ENCODE results near the gene CRACR2A. TPM values are rescaled to one million over a fixed set of nuclear protein-coding genes. Genes with fewer than 3 reads are reported as not detected.

The CRACR2A gene
- total and polyA plus RNA-seq, 2 of the 13 experiments (the other 11 are each of a cell fraction or from before 2014, with no cell fraction given) = 0.09 to 0.20 TPM

DNA sequence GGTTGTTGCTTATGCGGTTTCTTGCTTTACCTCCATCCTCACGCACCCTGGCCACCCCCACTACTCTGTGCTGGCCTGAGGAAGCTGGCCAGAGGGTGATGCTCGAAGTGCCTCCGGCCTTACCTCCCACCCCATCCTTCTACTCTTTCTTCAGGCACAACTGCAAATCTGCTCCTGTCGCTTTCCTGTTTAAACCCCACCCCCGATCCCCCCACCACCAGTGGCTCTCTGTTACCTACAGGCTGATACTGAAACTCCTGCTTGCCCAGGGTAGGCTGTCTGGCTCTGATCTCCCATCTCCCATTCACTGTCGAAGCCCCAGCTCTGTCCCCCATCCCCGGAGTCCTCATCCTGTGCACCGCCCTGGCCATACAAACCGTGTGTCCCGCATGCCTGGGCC is 150.4 kb downstream of the CRACR2A start:
- ChIA-PET POLR2A (no interaction called here), CTCF (ENCODE audit: low intra/inter-chr PET ratio, low total read pairs) (no interaction called here)
- no peak overlapping the region for H3K27ac ChIP-seq (ENCODE audit: extremely low read length, insufficient read depth, low read length)
- FAIRE-seq (no peak), ATAC-seq (no peak), DNase-seq (ENCODE audit: low spot score) (no peak)
- no peak overlapping the region for H3K9ac ChIP-seq (ENCODE audit: insufficient read depth, low read depth, low read length)
- no peaks in the 10 kb centered on the region for H3K9me3 ChIP-seq (ENCODE audit: low read length)
- no peaks in the 10 kb centered on the region for H3K4me1 ChIP-seq (ENCODE audit: insufficient read depth, low read length)
- H3K4me3 ChIP-seq (replicated peaks in 1 of 3; ENCODE audit: insufficient read depth in 1 of 3, low read depth in 2 of 3, low read length in 3 of 3) = no peak overlapping the region
- H4K20me1 ChIP-seq (ENCODE audit: insufficient read depth, low read length) = no peaks in the 10 kb centered on the region
- no peaks in the 10 kb centered on the region for H3K79me2 ChIP-seq (ENCODE audit: insufficient read depth, low read length)
- no peak overlapping the region for H2AFZ ChIP-seq (ENCODE audit: low read length)
- intact Hi-C loops (cut with micrococcal nuclease; ENCODE audit: unreplicated experiment) (no loop called here), in situ Hi-C loops (cut with HindIII; ENCODE audit: extremely low pct_ligation_motif_present, low pct_unique_long_range_greater_than_20kb) (no loop called here)
- no peak overlapping the region for H3K4me2 ChIP-seq (ENCODE audit: low read depth, low read length)
- 36% methylated on average over 11 of the region's 11 CpGs for WGBS (ENCODE audit: low lambda C conversion rate)
- peaks cover 4 to 70% of the 10 kb centered on the region in 2 experiments; a peak in 4 of 5 replicates for H3K27me3 ChIP-seq (ENCODE audit: control insufficient read depth in 1 of 2, insufficient read depth in 2 of 2, low read length in 2 of 2)
- TF ChIP-seq MLLT10 (CRISPR knock-in tag; IDR thresholded peaks at IDR 0.05) = no peak
- TF ChIP-seq, protein P1, sequence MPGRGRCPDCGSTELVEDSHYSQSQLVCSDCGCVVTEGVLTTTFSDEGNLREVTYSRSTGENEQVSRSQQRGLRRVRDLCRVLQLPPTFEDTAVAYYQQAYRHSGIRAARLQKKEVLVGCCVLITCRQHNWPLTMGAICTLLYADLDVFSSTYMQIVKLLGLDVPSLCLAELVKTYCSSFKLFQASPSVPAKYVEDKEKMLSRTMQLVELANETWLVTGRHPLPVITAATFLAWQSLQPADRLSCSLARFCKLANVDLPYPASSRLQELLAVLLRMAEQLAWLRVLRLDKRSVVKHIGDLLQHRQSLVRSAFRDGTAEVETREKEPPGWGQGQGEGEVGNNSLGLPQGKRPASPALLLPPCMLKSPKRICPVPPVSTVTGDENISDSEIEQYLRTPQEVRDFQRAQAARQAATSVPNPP (CRISPR knock-in tag; IDR thresholded peaks at IDR 0.05) = no peak
- TF ChIP-seq ZNF484 (CRISPR knock-in tag; IDR thresholded peaks at IDR 0.05; ENCODE audit: borderline replicate concordance, low read depth) = no peak
- TF ChIP-seq ZNF318 (CRISPR knock-in tag; IDR thresholded peaks at IDR 0.05) = no peak
- no peak for TF ChIP-seq FLYWCH1 (CRISPR knock-in tag; IDR thresholded peaks at IDR 0.05)
- no TSS peak for BruUV-seq (replicated peaks)
- H3K36me3 ChIP-seq (replicated peaks in 1 of 2; ENCODE audit: control insufficient read depth in 1 of 2, insufficient read depth in 2 of 2, low read length in 2 of 2) = no peaks in the 10 kb centered on the region

Measured in HepG2 (cell line).